Stimulated activated CD4-positive, alpha-beta T cell treated with anti-CD3 and anti-CD28 coated beads, Interleukin-4, amount 100 ng/mL, for 4 hours (primary cell): ENCODE data around the gene ZBTB33.

ENCODE experiments used
- DNase-seq, 2 experiments: peaks; one replicate each; pipeline ENCODE4 v3.0.0-alpha.2; 2020

ZBTB33 gene

DNA sequence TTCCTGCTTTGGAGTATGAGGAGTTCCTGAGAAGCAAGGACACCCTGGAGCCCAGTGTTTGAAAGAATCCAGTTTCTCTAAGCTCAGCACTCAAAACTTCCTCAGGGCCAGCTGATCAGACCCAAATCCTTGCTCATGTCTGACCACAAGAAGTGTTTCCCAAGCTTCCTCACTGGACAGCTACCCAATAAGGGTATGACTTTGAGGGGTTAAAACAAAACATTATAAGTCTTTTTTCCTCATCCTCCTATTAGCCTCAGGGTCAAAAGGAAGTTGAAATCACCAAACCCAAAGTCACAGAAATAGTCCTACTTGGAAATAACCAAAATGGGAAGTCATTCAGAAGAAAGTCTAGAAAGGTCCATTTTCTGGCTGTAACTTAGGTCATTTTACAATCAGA, 13.7 kb downstream of the ZBTB33 start:
- DNase-seq = no peak

DNA sequence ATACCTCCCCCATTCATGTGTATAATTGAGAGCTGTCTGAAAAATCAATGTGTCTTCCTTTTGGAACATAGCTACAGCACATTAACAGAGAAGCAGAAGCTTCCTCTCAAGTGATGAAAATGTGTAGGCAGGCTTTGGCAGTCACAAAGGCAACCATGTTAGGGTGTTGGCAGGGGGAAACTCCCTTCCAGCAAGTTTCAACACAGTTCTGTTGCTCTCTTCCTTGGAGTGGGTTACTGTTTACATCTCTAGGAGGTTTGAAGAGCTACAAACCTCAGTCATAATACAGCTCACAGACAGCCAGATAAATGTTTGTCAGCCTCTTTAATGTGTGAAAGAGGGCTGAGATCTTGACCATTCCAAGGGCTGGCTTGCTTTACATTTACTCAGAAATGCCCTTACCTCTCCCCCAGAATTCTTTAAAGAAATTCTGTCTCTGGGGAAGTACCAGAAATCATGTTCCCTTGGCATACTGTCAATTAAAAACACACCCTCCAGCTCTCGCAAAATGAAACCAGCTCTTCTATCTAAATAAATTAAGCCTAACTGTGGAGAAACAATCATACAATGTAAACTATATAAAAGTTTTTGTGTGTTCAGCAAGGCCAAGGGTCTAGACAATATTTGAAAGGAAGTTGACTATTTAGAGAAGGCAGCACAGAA, 18.9 kb downstream of the ZBTB33 start:
- no peak for DNase-seq

DNA sequence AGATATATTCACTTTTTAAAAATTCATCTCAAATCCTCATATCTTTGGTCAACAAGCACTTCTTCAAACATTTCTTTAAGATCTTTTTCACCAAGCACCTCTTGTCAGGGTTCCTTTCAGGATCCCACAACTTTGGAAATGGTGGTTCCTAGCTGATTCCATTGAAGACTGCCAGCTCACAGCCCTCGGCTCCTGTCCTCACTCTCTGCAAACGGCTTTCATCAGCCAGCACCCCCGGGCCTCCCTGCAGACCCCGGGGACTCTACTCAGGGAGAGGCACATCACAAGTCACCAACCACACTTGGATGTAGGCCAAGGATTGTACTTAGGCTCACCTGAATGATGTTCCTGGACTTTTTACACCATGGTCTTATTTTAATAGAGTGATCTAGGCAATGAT, 20.0 kb downstream of the ZBTB33 start:
- DNase-seq = no peak

DNA sequence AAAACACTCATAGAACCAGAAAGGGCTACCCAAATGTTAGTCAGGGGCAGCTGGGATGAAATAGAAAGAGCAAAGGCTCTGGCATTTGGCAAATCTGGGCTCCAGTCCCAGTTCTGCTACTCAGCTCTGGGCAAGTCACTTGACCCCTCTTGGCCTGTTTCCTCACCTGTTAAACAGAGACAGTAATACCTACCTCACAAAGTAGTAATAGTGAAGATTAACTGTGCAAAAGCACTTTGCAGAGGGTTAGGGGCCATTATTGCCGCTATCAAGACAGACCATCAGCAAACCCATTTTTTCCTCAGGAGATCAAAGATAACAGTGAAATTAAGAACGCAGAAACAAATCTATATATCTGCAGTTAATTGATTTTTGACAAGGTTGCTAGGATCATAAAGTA, 20.6 kb downstream of the ZBTB33 start:
- DNase-seq = no peak

DNA sequence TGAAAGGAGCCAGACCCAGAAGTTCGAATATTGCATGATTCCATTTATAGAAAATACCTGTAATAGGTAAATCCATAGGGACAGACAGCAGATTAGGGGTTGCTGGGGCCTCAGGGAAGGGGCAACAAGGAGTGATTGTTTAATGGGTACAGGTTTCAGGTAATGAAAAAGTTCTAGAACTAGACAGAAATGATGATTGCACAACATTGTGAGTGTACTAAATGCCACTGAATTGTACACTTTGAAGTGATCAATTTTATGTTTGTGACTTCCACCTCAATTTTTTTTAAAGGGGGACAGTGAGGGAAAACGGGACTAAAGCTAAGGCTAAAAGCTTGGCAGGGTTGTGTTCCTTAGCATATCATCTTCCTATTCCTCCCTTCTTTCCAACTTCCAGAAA, 23.5 kb downstream of the ZBTB33 start:
- no peak for DNase-seq

DNA sequence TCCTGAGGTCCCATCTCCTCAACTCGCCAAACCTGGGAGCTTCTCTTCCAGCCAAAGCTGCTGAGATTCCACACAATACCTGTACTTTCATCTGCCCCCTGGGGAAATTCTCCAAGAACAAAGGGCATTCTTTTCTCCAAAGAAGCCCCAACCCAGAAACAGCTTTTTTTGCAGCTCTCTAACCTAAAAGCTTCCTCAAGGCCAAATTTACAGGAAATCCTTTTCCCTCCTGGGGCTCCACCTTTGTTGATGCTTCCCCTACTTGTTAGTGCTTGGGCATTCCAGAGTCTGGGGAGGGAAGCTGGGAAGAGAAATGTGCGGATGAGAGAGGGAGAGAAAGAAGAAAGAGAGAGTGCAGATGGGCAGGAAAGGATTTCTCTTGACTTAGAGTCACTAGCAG, 24.3 kb downstream of the ZBTB33 start:
- no peak for DNase-seq

DNA sequence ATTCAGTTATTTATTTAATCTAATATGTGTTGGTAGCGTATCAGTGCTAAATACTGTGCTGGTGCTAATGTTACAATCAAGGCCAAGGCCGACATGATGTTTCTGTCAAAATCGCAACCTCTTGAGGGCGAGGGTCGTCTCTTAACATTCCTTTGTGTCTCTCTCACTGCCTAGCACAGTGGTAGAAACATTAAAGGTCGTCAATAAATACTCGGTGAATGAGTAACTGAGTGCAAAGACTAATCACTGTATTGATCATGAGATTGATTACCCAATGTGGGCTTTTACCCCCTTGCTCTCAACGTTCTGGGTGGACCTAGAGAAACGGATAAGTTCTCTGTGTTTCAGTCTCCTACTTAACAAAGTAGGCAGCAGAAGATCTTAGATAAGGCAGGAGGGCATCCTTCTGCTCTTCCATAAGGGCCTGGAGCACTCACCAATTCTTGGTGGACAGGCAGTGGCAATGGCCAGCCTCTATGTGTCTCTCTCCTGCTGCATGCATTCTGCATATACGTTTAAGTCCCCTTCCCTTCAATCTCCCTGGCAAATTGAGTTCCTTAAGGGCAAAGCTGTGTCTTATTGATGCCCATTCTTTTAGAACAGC, 30.5 kb downstream of the ZBTB33 start:
- no peak for DNase-seq

DNA sequence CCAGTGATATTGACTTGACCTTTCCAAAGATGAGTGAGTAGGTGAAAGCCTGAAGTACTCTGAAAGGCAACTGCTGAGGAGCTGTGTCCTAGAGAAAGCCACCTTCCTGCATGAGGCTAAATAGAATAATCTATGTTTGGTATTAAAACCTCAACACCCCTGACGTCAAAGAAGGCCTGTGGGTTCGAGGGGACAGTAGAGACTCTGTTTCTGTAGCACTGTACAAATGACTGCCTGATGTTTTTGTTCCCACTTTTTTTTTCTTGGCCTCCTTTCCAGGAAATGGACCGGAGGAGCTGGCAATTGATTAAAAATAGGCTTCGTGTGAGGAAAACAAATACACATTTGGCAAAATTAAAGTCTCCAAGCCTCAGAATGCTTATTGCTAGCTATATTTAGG, 31.1 kb downstream of the ZBTB33 start:
- no peak for DNase-seq

DNA sequence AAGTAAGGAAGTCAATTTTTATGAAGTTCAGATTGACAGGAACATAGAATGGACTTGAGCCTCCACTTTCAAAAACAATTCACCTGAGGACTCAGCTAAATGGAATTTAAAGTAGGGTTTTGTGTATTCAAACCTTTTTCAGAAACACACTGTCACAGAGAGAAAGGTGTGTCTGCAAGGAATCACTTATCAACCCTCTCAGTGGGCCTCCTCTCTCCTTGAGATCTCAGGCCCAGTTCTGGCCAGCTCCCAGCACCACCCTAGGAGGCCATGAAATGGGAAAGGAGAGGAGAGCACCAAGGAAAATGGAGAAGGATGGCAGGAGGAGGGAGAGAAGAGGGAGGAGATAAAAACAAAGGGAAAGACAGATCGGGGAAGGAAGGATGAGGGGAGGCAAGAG, 32.1 kb downstream of the ZBTB33 start:
- no peak for DNase-seq

DNA sequence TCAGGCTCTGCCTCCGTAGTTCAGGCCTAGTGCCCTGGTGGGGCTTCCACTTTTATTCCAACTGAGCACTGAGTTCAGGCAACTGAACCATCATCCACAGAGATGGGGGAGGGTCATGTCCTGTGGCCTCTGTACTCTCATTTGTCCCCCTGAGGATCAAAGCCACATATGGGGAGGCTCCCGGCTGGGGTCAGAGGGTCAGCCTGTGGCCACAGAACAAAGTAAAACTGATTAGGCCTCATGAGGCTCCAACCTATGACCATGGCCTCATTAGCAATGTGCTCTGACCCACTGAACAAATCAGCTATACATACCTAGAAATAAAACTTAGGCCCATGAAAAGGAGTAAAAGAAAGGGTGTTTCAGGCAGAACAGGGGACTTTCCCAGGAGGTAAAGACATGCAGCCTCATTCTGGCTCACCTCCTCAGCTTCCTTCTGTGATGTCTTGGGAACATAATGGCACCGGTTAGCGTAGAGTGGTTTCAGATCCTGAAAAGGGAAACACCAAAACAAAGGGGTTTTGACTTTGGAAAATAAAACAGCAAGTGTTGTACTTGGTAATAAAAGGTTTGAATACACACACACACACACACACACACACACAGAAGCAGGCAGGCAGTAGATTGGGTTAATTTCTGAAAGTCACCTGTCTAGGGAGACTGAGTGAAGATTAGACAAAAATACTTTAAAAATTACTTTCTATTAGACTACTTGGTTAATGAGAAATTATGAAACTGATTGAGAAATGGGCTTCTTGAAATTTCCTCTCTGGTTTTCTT, 36.3 kb downstream of the ZBTB33 start:
- DNase-seq = no peak

DNA sequence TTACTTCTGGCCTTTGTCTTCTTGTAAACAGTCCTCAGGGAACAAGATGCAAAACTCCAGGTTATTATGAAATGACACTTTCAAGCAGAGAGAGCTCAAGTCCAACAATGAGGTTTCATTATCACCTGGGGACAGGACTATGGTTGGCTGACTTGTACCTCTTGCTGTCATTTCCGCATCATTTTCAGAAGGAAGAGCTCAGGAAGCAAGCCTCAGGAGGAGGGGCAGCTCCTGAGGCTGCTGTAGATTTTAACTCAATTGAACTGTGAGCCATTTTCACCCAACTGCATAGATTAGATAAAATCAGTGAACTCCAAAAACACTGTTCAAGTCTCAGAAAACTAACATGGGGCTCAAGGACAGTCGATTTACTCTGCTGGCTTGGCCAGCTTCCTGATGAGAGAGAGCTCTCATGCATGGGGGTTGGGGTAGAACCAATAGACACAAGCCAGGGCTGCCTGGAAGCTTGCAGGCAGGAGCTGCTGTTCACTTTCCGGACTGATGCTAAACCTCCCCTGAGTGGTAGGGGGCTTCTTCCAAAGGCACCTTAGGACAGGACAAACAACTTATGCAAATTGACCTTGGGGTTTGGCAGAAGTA, 37.0 kb downstream of the ZBTB33 start:
- DNase-seq = no peak

DNA sequence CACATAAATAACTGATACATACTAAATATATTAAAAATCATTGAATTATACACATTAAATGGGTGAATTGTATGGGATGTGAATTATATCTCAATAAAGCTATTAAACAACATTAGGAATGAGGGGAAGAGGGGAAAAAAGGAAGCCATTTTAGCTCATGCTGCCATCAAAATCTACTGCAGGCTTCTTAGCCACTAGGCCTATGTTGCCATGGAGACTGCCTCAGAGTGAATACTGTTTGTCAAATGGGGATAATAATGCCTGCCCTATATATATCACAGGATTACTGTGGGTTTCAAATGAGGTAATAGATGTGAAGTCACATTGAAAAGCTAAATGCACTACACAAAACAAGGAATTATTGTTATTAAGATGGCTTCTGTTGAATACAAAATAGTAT, 39.5 kb downstream of the ZBTB33 start:
- DNase-seq = no peak

DNA sequence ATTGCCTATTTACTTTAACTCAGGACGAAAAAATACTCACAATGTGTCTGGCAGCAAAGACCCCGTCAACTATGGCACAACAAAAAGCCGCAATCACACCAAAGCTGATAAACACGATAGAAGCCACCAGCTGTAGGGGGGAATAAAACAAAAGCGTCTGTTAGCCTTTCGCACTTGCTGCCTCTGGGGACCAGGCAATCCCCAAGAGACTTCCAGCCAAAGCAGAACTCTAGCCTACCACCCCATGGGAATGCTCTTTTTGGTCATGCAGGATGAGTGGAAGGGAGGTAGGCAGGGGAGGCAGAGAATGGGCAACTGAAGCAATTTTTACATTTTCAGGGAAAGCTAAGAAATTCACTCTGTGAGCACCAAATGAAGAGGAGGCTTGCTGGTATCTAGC, 40.6 kb downstream of the ZBTB33 start:
- DNase-seq = no peak

DNA sequence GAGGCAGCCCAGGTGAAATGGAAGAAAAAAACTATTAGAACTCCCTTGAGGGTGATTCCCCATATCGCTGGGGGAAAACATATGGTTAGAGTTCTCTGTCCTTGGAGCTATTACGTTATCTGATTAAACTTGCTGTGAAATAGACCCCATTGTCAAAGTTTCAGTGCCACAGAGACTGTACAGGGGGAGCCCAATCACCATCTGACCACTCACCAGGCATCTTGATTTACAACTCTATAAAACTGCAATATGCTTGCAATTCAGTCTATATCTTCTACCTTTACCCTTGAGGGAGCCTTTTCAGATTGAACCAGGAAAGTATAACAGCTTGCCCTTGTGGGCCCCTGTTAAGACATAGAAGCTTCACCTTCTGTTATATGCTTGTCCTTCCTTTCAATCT, 42.4 kb downstream of the ZBTB33 start:
- no peak for DNase-seq

DNA sequence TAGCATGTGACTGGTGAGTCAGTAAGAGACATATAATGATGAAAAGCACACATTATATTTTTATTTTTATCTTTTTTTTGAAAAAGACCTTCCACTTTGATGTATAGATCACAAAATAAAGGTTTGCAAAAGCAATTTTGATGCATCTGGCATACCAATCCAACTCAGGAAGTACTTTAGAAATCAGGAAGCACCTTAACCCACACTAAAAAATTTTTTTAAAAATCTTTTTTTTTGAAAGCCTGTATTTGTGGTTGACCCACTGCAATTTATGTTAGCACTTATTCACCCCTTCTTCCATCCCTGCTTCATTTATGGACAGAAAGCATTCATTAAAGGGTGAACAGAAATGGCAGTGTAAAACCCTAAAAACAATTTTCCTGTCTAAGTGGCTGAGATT, 44.0 kb downstream of the ZBTB33 start:
- DNase-seq = no peak

DNA sequence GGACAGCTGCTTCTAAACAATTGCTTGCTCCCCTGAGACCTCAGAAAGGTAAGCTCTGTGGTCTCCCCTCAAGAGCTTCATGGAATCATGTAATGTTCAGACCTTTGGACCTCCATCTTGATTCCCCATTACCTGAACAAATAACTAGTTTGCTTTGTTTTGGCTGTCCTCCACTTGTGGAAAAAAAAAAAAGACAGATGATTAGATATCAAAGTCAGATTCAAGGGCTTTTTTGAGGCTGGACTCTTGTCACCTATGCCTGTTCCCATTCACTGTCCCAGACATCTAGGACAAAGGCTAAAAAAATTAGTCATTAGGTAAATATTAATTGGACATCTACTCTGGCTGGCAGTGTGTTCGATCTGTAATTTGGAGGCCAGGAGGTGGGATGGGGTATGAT, 47.3 kb downstream of the ZBTB33 start:
- no peak for DNase-seq

DNA sequence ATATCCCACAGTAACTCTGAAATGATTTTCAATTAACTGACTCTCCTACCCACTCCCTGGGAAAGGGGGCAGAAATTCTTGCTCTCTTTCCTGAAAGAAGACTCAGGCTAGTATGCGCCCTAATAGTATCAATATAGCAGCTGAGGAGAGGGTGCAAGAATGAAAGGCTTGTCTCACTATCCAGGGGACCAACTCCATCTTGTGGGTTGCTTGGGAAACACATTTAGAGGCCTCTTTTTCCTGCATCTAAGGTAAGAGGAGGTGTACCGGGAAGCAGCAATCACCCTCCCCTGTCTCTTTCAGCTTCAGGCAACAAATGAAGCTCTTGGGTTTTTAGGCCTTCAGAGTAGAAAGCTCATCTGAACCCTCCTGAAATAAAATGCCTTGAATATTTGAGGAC, 49.3 kb downstream of the ZBTB33 start:
- no peak for DNase-seq

DNA sequence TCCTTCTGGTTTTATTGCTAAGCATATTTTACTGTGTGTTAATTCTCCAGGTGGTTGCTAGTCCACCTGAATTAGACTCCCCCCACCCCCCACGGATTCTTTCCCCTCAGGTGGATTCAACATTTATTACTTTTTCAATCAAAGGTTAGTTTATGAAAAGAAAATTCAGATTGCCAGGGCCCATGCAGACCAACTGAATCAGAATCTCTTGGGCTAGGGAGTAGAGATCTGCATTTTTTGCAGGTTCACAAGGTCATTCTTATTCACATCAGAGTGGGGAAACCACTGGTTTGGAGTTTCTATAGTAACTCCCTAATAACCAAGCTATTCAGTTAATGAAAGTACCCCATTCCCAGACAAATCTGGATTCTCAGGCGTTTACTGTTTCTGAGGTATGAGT, 50.9 kb downstream of the ZBTB33 start:
- no peak for DNase-seq

DNA sequence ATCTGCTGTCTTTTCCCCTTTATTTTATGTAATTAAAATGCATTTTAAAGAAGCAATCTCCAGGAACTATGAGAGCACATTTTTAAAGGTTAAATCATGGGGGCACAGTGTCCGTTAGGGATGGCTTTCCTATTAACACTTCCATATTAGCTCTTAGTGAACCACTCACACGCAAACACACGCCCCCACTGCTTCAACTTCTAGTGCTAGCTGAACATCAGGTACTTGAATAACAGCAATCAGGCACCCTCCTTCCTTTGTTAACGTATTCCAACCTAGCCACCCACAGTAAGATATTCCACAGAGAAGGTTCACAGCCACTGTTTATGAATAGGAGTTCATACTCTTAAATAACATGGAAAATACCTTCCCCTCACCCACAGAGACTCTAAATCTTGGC, 51.3 kb downstream of the ZBTB33 start:
- no peak for DNase-seq

DNA sequence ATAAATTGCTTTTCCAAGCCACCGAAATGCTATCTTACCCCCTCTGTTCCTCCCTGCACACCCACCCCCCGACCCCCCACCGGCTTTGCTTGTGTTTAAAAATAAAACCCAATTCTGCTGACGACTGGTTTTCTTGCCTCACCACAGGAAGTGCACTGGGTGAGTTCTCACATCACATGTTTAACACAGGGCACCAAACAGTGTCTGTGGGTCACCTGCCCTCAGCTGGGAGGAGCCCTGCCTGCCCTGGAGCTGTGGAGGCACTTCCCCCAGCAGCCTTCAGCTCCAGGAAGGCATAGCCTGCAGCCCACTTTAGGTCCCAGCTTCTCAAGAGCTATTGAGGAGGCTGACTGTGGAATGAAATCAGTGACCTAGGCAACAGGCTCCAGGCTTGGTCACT, 51.8 kb downstream of the ZBTB33 start:
- DNase-seq = peak in 1 of 2 experiments; percentile 25

DNA sequence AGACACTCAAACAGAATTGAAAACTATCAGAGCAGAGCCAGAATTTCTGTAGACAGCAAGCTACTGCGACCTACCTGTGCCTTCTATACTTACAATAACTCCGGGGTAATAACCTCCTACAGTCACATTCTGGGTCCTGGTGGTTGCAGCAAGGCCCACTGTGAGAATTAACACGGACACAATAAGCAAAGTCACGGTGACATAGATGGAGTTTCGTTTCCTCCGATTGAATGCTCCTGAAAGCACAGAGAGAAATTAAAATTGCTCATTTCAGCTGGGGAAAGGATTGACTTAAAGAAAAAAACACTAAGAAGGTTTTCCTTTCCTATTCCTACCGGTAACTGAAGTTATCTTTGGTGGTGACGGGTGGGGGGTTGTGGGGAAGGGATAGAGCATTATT, 53.6 kb downstream of the ZBTB33 start:
- DNase-seq = no peak

DNA sequence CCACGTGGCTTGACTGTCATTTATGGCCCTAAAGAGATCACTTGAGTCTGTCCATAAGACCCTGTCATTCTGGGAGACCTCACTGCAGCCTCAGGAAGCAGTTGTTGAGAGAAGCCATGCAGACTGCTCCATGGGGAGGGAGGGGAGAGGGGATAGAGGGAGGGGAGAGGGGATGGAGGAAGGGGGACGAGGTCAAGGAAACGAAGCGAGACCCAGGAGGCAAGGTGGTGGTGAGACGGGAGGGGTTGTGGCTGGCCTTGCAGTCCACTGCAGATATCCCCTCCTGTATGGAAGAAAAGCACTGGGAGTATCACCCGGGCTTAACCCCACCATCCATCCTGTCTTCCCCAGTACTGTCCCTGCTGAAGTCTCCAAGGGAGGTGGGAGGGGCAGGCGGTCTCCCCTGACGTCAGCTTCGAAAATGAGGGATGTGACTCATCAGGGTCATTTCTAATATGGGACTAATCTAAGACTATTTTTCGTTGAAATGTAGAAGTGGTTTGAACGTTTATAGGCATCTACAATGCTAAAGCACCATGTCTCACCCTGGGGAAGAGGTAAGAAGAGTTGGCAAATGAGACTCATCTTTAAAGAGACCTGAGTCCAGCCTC, 55.0 kb downstream of the ZBTB33 start:
- DNase-seq = no peak

DNA sequence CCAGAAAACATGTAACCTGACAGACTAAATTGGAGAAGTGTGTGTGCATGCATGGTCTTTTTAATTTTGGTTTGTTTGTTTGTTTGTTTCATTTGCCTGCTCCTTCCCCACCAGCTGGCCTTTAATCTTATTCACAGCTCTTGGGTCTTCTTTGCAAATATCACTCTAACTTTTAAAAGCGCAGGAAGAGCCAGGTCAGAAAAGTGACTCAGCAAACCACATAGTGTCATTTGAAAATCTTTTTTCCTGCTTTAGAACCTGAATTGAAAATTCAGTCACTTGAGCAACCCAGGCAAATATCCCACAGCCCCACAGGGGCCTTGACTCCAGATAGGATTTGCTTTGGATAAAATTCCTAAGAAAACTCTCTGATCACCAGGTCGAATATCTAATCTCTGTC, 56.0 kb downstream of the ZBTB33 start:
- no peak for DNase-seq
